Smooth muscle cell (in vitro differentiated cells): ENCODE measurements around the gene SLC6A16. TPM values are rescaled to one million over a fixed set of nuclear protein-coding genes. Genes with fewer than 3 reads are reported as not detected.

Experiments used
- DNase-seq: peaks from one replicate; lab custom pipeline; 2025; ENCODE audit not compliant: unreplicated experiment; lab: John Stamatoyannopoulos, UW
- H2AFZ ChIP-seq: fragments of 200-600 bp; sonication (generic); 2 replicates; pipeline ENCODE4 v1.6.0; 2016; ENCODE audit warnings: antibody characterized with exemption, low read depth, mild to moderate bottlenecking
- H3F3A ChIP-seq: fragments of 200-600 bp; sonication (generic); 2 replicates; pipeline ENCODE4 v1.6.0; 2017; ENCODE audit warnings: antibody characterized with exemption, low read depth
- H3K27ac ChIP-seq: fragments of 200-600 bp; sonication (generic); 2 replicates; pipeline ENCODE4 v1.5.1; 2016; ENCODE audit warnings: low read depth, mild to moderate bottlenecking
- H3K27me3 ChIP-seq: fragments of 200-600 bp; sonication (generic); 2 replicates; pipeline ENCODE4 v1.6.1; 2016; ENCODE audit warnings: low read depth, mild to moderate bottlenecking
- H3K36me3 ChIP-seq: fragments of 200-600 bp; sonication (generic); 2 replicates; pipeline ENCODE4 v1.5.1; 2016; ENCODE audit warnings: low read depth
- H3K4me1 ChIP-seq: fragments of 200-600 bp; sonication (generic); 2 replicates; pipeline ENCODE4 v1.5.1; 2016; ENCODE audit warnings: low read depth
- H3K4me2 ChIP-seq: fragments of 200-600 bp; sonication (generic); 2 replicates; pipeline ENCODE4 v1.6.0; 2016; ENCODE audit warnings: mild to moderate bottlenecking
- H3K4me3 ChIP-seq: fragments of 200-600 bp; sonication (generic); 2 replicates; pipeline ENCODE4 v1.5.1; 2016; ENCODE audit warnings: mild to moderate bottlenecking
- H3K79me2 ChIP-seq: fragments of 200-600 bp; sonication (generic); 2 replicates; pipeline ENCODE4 v1.6.0; 2016; ENCODE audit warnings: low read depth, mild to moderate bottlenecking
- H3K9ac ChIP-seq: fragments of 200-600 bp; sonication (generic); 2 replicates; pipeline ENCODE4 v1.6.0; 2016; ENCODE audit warnings: low read depth
- H3K9me3 ChIP-seq: fragments of 200-600 bp; sonication (generic); replicated peaks from 2 replicates; pipeline ENCODE4 v1.5.1; 2016; ENCODE audit warnings: low read depth
- H4K20me1 ChIP-seq: fragments of 200-600 bp; sonication (generic); 2 replicates; pipeline ENCODE4 v1.6.0; 2016; ENCODE audit warnings: low read depth
- CTCF ChIP-seq: fragments of 200-600 bp; sonication (generic); IDR thresholded peaks from 2 replicates; pipeline ENCODE4 v1.5.1; 2017; ENCODE audit warnings: borderline replicate concordance, mild to moderate bottlenecking, antibody characterized with exemption; ENCODE audit not compliant: insufficient read depth, poor library complexity, severe bottlenecking
- WGBS: methylation state at CpG from one replicate; pipeline ENCODE4 v1.1.7; 2016; ENCODE audit warnings: low lambda C conversion rate; 5-methylcytosine and 5-hydroxymethylcytosine counted together
- polyA plus RNA-seq: library from polyadenylated mRNA; unstranded; fragments of >200 nt; fragmentation: Nextera tagmentation; extraction: Ambion mirVana; gene quantifications from 2 replicates; pipeline ENCODE4 v1.2.1, GENCODE V29; 2016
- total RNA-seq: library from RNA; depleted of rRNA; stranded (reverse); fragments of >200 nt; gene quantifications from 2 replicates; pipeline ENCODE4 v1.2.3, GENCODE V29; 2014

SLC6A16 gene
- total and polyA plus RNA-seq, 2 experiments from 2014 or later: 1.4 to 2.3 TPM

- no peak overlapping the region for H3K9ac ChIP-seq
- H3F3A ChIP-seq: no peaks in the 10 kb centered on the region
- H3K4me1 ChIP-seq: no peaks in the 10 kb centered on the region
- H3K36me3 ChIP-seq: no peaks in the 10 kb centered on the region
- DNase-seq: no peak
- H3K27me3 ChIP-seq: no peaks in the 10 kb centered on the region
- no peak overlapping the region for H3K27ac ChIP-seq
- peaks cover 11% of the 10 kb centered on the region for H3K9me3 ChIP-seq
- no peak overlapping the region for H3K4me2 ChIP-seq
- WGBS: 94% methylated on average over 3 of the region's 3 CpGs
- H4K20me1 ChIP-seq: no peaks in the 10 kb centered on the region
- no peak overlapping the region for H2AFZ ChIP-seq
- no peaks in the 10 kb centered on the region for H3K79me2 ChIP-seq
- TF ChIP-seq CTCF: no peak
- H3K4me3 ChIP-seq: no peak overlapping the region
Observed at GRCh38 chr19:49256691-49257090, 68.3 kb downstream of the SLC6A16 start.

- H3K9me3 ChIP-seq: peaks cover 11% of the 10 kb centered on the region
- H3K27me3 ChIP-seq: no peaks in the 10 kb centered on the region
- no peak overlapping the region for H3K4me3 ChIP-seq
- no peaks in the 10 kb centered on the region for H3K4me1 ChIP-seq
- H3K27ac ChIP-seq: no peak overlapping the region
- no peak for DNase-seq
- H4K20me1 ChIP-seq: no peaks in the 10 kb centered on the region
- no peaks in the 10 kb centered on the region for H3K79me2 ChIP-seq
- H3K36me3 ChIP-seq: no peaks in the 10 kb centered on the region
- no peak overlapping the region for H3K4me2 ChIP-seq
- WGBS: 91% methylated on average over 10 of the region's 10 CpGs
- no peak for TF ChIP-seq CTCF
- no peak overlapping the region for H3K9ac ChIP-seq
- no peak overlapping the region for H2AFZ ChIP-seq
- H3F3A ChIP-seq: no peaks in the 10 kb centered on the region
Observed at GRCh38 chr19:49255674-49256073, 69.3 kb downstream of the SLC6A16 start.

- no peak overlapping the region for H3K4me2 ChIP-seq
- TF ChIP-seq CTCF: no peak
- no peaks in the 10 kb centered on the region for H3K9me3 ChIP-seq
- 91% methylated on average over 2 of the region's 2 CpGs for WGBS
- H3K4me3 ChIP-seq: no peak overlapping the region
- no peaks in the 10 kb centered on the region for H3K36me3 ChIP-seq
- no peaks in the 10 kb centered on the region for H3K4me1 ChIP-seq
- DNase-seq: no peak
- H3K79me2 ChIP-seq: no peaks in the 10 kb centered on the region
- no peak overlapping the region for H2AFZ ChIP-seq
- H3K27me3 ChIP-seq: no peaks in the 10 kb centered on the region
- no peak overlapping the region for H3K9ac ChIP-seq
- H4K20me1 ChIP-seq: no peaks in the 10 kb centered on the region
- no peaks in the 10 kb centered on the region for H3F3A ChIP-seq
- no peak overlapping the region for H3K27ac ChIP-seq
Observed at GRCh38 chr19:49249933-49250332, 75.1 kb downstream of the SLC6A16 start.

- Histone ChIP-seq H3K27me3 (no peaks in the 10 kb centered on the region), H3K9ac (no peak overlapping the region), H3K4me2 (no peak overlapping the region), H3F3A (no peaks in the 10 kb centered on the region), H2AFZ (no peak overlapping the region), H3K4me1 (no peaks in the 10 kb centered on the region), H3K4me3 (no peak overlapping the region), H3K79me2 (no peaks in the 10 kb centered on the region), H3K36me3 (no peaks in the 10 kb centered on the region), H3K27ac (no peak overlapping the region), H4K20me1 (no peaks in the 10 kb centered on the region), H3K9me3 (no peaks in the 10 kb centered on the region)
- TF ChIP-seq CTCF: no peak
- 82% methylated on average over 2 of the region's 2 CpGs for WGBS
- DNase-seq: no peak
Observed at GRCh38 chr19:49247676-49248075, 77.3 kb downstream of the SLC6A16 start.
